ENCODE measurements around the gene BTN2A1. TPM values are rescaled to one million over a fixed set of nuclear protein-coding genes. Genes with fewer than 3 reads are reported as not detected.
A peak's percentile ranks its signal among the peaks of the same experiment; 100 is the strongest.

BTN2A1 gene
- total and polyA plus RNA-seq, 10 of the 15 experiments (the other 5 are each of a cell fraction or from before 2014, with no cell fraction given), result 8.2 to 28.0 (median 15.8) TPM

DNA sequence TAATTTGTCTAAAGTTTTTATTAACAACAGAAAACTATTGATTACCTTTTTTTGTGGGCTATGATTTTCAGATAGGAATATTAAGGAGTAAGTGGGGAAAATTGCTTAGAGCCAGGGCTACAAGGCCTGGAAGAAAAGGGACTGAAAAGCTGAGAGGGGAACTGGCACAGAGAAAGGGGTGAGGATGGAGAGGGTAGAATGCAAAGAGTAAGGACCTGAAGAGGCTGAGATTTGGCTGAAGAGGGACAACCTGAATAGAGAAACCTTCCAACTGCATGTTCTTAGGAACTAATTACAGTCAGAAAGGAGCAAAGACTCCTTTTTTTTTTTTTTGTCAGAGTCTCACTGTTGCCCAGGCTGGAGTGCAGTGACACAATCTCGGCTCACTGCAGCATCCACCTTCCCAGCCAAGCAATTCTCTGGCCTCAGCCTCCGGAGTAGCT lies 16.7 kb downstream of the BTN2A1 start (continued):
- TF ChIP-seq, protein P1, sequence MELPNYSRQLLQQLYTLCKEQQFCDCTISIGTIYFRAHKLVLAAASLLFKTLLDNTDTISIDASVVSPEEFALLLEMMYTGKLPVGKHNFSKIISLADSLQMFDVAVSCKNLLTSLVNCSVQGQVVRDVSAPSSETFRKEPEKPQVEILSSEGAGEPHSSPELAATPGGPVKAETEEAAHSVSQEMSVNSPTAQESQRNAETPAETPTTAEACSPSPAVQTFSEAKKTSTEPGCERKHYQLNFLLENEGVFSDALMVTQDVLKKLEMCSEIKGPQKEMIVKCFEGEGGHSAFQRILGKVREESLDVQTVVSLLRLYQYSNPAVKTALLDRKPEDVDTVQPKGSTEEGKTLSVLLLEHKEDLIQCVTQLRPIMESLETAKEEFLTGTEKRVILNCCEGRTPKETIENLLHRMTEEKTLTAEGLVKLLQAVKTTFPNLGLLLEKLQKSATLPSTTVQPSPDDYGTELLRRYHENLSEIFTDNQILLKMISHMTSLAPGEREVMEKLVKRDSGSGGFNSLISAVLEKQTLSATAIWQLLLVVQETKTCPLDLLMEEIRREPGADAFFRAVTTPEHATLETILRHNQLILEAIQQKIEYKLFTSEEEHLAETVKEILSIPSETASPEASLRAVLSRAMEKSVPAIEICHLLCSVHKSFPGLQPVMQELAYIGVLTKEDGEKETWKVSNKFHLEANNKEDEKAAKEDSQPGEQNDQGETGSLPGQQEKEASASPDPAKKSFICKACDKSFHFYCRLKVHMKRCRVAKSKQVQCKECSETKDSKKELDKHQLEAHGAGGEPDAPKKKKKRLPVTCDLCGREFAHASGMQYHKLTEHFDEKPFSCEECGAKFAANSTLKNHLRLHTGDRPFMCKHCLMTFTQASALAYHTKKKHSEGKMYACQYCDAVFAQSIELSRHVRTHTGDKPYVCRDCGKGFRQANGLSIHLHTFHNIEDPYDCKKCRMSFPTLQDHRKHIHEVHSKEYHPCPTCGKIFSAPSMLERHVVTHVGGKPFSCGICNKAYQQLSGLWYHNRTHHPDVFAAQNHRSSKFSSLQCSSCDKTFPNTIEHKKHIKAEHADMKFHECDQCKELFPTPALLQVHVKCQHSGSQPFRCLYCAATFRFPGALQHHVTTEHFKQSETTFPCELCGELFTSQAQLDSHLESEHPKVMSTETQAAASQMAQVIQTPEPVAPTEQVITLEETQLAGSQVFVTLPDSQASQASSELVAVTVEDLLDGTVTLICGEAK (IDR thresholded peaks at IDR 0.05; ENCODE audit: borderline replicate concordance), result no peak
- TF ChIP-seq ZNF24 (IDR thresholded peaks at IDR 0.05) (no peak), CREM (IDR thresholded peaks at IDR 0.05; ENCODE audit: low read depth) (no peak), HDGF (IDR thresholded peaks at IDR 0.05) (no peak)

DNA sequence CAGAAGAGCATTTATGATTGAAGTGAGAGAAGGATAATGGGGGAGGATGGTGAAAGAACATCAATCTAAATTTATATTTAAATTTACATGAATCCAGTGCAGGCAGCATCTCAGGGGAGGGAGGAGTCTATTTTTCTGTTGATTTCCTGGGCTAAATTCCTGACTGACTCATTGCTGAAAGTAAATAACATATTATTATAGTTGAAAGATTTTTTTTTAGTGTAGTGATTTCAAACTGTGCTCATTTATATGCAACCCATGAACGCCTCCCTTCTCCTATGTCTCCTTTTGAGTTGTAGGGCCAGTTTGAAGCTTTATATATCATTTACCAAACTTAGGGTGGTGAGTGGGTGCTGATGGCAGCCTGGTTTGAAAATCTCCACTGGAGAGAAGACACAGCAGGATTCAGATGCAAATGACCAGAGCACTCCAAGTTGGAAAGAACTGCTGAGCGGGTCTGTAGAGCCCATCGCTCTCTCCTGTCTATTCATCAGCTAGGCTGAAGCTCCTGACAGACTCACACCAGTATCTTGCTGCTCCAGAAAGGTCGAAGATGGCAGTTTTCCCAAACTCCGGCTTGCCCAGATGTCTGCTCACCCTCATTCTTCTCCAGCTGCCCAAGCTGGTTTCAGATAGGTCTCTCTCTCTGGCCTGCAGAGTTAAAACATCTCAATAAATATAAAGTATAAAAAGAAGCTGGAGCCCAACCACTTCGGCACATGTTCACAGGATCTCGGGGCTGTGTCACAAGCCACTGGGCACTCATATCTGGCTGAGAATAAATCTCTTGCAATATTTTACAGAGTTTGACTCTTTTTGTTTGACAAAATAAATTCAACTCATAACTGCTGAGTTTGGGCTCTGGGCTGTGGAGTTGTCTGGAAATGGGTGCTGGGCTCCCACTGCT lies 18.3 kb downstream of the BTN2A1 start:
- Histone ChIP-seq H3K27ac (ENCODE audit: control insufficient read depth, insufficient read depth) (no peak overlapping the region; the same call in 1 of the 2 replicates), H2AFZ (ENCODE audit: control insufficient read depth, low read depth, low read length) (no peak overlapping the region), H4K20me1 (ENCODE audit: control insufficient read depth, insufficient read depth) (no peaks in the 10 kb centered on the region), H3K79me2 (ENCODE audit: control insufficient read depth, insufficient read depth, low read length) (peaks cover 13% of the 10 kb centered on the region), H3K4me1 (ENCODE audit: control insufficient read depth, insufficient read depth, low read length) (peaks cover 28% of the 10 kb centered on the region), H3K9me3 (replicated peaks; ENCODE audit: control insufficient read depth, insufficient read depth, low read length) (peaks cover 6% of the 10 kb centered on the region; the same call in 2 of the 3 replicates), H3K4me3 (no peak overlapping the region), H3K9ac (ENCODE audit: control insufficient read depth, insufficient read depth, low read length) (no peak overlapping the region), H3K4me2 (ENCODE audit: control insufficient read depth, insufficient read depth) (peak overlapping the region; percentile 58), H3K36me3 (ENCODE audit: control insufficient read depth in 2 of 2, insufficient read depth in 2 of 2, low read length in 1 of 2) (no peaks in the 10 kb centered on the region), H3K27me3 (replicated peaks in 1 of 2; ENCODE audit: control insufficient read depth in 2 of 2, insufficient read depth in 2 of 2, low read length in 1 of 2) (no peaks in the 10 kb centered on the region)
- no TSS peak for BruUV-seq (replicated peaks)
- in situ Hi-C loops (cut with MboI) (no loop called here), intact Hi-C loops (cut with micrococcal nuclease; ENCODE audit: unreplicated experiment) (loop anchor here (2.0 kb wide), 1 partner anchor 45 kb away; no protein-coding TSS in a partner anchor)
- CTCF ChIA-PET, result interaction anchor here (1.1 to 1.7 kb wide), 7 partner anchors 14 to 702 kb away, joined by 3 to 5 read pairs (median 3); no protein-coding TSS in a partner anchor
- RAD21 ChIA-PET (ENCODE audit: unreplicated experiment), result interaction anchor here (0.8 to 3.1 kb wide), 5 partner anchors 8 to 133 kb away, joined by 3 to 27 read pairs (median 4); no protein-coding TSS in a partner anchor
- SMC1A ChIA-PET (ENCODE audit: uncharacterized antibody, unreplicated experiment), result interaction anchor here (0.7 to 2.0 kb wide), 16 partner anchors 9 to 135 kb away, joined by 3 to 11 read pairs (median 4); partner anchors contain the start of gene BTN3A3
- DNase-seq (ENCODE audit: low read depth, low spot score) (no peak), ATAC-seq (no peak), FAIRE-seq (no peak)
- 97% methylated on average over 7 of the region's 7 CpGs for WGBS (ENCODE audit: insufficient coverage, insufficient replicate concordance, low lambda C conversion rate, missing lambda C conversion rate)
- TF ChIP-seq, protein P2, sequence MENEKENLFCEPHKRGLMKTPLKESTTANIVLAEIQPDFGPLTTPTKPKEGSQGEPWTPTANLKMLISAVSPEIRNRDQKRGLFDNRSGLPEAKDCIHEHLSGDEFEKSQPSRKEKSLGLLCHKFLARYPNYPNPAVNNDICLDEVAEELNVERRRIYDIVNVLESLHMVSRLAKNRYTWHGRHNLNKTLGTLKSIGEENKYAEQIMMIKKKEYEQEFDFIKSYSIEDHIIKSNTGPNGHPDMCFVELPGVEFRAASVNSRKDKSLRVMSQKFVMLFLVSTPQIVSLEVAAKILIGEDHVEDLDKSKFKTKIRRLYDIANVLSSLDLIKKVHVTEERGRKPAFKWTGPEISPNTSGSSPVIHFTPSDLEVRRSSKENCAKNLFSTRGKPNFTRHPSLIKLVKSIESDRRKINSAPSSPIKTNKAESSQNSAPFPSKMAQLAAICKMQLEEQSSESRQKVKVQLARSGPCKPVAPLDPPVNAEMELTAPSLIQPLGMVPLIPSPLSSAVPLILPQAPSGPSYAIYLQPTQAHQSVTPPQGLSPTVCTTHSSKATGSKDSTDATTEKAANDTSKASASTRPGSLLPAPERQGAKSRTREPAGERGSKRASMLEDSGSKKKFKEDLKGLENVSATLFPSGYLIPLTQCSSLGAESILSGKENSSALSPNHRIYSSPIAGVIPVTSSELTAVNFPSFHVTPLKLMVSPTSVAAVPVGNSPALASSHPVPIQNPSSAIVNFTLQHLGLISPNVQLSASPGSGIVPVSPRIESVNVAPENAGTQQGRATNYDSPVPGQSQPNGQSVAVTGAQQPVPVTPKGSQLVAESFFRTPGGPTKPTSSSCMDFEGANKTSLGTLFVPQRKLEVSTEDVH (IDR thresholded peaks at IDR 0.05; ENCODE audit: low read depth, partially characterized antibody), result no peak
- TF ChIP-seq EED (IDR thresholded peaks at IDR 0.05; ENCODE audit: low read depth) (no peak), NR2F1 (conservative IDR thresholded peaks at IDR 0.05) (no peak), JUND (IDR thresholded peaks at IDR 0.05; ENCODE audit: low read depth, low read length) (no peak), FOXK2 (IDR thresholded peaks at IDR 0.05) (no peak), LARP7 (IDR thresholded peaks at IDR 0.05) (no peak), CREB1 (IDR thresholded peaks at IDR 0.05; ENCODE audit: low read depth) (no peak)
- TF ChIP-seq, protein P3, sequence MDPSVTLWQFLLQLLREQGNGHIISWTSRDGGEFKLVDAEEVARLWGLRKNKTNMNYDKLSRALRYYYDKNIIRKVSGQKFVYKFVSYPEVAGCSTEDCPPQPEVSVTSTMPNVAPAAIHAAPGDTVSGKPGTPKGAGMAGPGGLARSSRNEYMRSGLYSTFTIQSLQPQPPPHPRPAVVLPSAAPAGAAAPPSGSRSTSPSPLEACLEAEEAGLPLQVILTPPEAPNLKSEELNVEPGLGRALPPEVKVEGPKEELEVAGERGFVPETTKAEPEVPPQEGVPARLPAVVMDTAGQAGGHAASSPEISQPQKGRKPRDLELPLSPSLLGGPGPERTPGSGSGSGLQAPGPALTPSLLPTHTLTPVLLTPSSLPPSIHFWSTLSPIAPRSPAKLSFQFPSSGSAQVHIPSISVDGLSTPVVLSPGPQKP (IDR thresholded peaks at IDR 0.05; ENCODE audit: low read depth, low read length), result no peak
- POLR2A ChIA-PET, result interaction anchor here (1.0 to 5.1 kb wide), 6 partner anchors 14 to 61 kb away, joined by 3 to 38 read pairs (median 6); no protein-coding TSS in a partner anchor

Data from GM12878 (cell line).